HG02981 (cell line): ENCODE data around the gene ISYNA1.

Source experiments
- ATAC-seq: cut with Tn5 transposase; IDR thresholded peaks from one replicate; pipeline ENCODE4 v1.9.1; 2021; ENCODE audit warnings: mild to moderate bottlenecking, moderate library complexity; ENCODE audit not compliant: unreplicated experiment

The ISYNA1 gene

GRCh38 chr19:18437491-18438330 lies at the start of gene ISYNA1:
Gene ISYNA1, minus strand, starts transcription at chr19:18438133. Its CDS starts 154 bp downstream, at chr19:18437979.
- ATAC-seq, result no peak

DNA sequence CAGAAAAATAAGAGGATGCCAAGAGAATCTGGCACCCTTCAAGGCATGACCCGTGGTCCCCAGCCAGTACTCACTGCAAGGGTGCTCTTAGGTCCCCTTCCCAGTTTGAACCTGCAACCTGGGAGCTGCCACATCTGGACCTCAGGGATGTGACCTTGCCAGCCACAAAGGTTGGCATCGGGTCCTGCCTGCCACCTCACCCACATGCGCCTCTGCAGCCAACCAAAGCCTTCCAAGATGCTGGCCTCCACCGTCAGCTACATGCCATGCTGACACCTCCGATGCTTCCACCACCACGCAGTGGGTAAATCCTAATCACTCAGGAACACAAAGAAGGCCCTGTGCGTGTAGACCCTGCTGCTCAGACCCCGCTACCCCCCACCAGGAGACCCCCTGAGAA lies 48.8 kb upstream of the ISYNA1 start:
- no peak for ATAC-seq

GRCh38 chr19:18484992-18485391 lies 47.1 kb upstream of the ISYNA1 start:
- no peak for ATAC-seq

DNA sequence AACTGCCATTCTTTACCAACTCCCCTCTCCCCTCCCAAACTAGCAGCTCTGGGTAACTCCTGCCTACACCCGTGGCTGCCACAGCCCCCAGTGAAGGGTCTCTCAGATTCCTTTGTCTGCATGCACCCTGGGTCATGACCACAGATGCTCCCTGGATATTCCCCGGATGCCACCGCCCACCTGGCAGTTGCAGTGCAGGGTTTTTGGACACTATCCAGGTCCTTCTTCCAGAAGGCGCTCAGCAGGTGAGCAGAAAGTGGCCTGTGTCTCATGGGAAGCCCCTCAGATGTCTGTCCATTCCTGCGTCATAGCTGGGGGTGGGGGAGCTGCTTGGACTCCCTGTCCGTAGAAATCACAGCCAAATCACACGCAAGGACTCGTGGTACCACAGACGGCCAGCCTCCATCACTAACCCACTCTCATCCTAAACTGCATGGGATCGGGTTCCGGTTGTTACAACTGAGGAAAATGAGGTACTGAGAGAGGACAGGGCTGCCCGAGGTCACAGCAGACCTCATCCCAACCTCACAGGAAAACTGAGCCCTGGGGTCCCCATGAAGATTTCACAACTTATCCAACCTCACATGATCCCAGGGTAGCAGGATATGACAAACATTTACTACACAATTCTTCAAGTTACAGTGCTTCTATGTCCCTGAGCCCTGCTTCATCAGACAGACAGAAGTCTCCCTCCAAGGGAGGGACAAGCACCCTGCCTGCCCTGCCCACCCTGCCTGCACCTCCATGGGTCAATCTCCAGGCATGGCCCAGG lies 45.4 kb upstream of the ISYNA1 start:
- ATAC-seq, result no peak

- no peak for ATAC-seq
Measured at GRCh38 chr19:18481505-18482222, 43.7 kb upstream of the ISYNA1 start.

DNA sequence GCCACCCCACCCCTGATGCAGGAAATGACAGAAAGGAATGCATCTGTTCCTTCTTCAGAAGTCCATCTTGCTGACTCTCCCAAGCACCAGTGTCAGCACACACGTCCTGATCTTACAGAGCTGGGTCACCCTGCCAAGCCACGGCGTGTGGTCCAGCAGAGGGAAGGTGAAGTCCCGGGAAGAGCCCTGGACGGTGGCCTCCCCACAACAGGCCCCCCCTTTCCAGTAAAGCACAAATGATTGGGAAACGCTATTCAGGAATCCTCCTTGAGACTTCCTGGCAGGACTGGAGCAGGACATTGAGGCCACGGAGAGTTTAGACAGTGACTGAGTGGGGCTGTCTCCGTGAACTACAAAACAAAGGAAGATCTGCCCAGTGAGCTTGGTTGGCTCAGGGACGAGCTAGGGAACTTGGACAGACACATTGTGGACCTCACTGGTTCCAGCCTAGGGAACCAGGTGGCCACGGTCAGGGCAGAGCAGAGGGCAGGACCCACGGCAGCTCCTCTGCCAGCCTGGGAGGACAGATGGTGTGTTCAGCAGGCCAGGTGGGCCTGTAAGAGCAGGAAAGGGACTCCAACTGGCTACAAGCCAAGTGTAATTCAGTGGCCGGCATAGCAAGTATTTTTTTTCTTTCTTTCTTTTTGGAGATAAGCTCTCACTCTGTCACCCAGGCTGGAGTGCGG lies 42.2 kb upstream of the ISYNA1 start:
- ATAC-seq, result no peak

DNA sequence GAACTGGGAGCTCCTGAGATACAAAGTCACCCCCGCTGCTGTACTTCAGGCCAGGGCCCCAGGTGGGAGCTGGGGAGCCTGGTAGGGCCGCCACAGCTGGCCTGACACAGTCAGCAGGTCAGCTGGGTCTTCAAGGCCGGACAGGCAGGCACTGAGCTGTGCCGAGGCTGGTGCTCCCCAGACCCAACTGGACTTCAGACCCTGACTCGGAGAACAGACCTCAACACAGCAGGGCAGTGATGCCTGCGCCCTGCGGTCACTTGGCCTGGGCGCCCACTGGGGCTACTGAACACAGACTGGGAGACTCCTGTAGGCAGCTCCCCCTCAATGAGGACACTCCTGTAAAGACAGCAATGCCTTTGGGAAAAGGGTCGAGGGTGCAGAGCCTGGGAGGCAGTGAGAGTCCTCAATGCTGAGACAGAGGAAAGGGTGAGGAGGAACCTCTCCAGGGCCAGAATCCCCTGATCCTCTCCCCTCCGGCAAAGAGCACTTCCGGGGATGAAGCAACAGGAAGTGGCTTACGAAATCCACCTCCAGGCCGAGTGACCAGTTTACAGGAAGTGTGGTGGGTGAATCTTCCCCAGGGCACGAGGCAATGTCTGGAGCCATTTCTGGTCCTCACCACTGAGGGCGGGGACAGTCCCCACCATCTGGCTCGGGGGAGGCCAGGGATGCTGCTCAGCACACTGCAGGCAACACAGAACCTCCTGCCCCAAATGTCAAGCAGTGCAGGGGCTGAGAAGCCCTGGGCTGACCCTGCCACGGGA lies 40.8 kb upstream of the ISYNA1 start:
- peak; percentile 78 for ATAC-seq

- ATAC-seq, result no peak
Measured at GRCh38 chr19:18477974-18478373, 40.0 kb upstream of the ISYNA1 start.

GRCh38 chr19:18477042-18477779 lies 39.3 kb upstream of the ISYNA1 start:
- ATAC-seq, result no peak

- ATAC-seq, result no peak
Measured at GRCh38 chr19:18476507-18477041, 38.6 kb upstream of the ISYNA1 start.

GRCh38 chr19:18475762-18476331 lies 37.9 kb upstream of the ISYNA1 start:
- no peak for ATAC-seq

- no peak for ATAC-seq
Measured at GRCh38 chr19:18475004-18475453, 37.1 kb upstream of the ISYNA1 start.

DNA sequence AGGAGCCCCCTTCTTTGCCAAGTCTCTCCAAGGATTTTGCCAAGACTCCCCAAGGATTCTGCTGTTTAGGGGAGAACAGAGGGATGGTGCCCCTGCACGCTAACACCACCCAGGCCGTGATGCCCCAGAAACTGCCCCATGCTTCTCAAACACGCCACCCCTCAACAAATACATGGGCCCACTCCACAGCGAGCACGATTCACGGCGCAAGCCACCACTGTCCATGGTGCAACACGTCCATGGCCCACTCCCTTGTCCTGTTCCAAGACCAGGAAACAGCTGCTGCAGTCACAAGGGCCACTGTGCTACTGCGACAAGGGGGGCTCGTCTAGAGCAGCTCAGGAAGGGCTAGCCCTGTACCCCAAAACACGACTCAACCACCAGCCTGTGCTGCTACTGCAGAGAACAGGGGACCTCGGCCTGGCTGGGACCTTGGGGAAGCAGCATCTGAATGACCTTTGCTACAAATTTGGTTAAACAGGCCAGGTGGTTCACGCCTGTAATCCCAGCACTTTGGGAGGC lies 36.5 kb upstream of the ISYNA1 start:
- no peak for ATAC-seq

- ATAC-seq, result no peak
Measured at GRCh38 chr19:18473706-18474087, 35.8 kb upstream of the ISYNA1 start.

- ATAC-seq, result no peak
Measured at GRCh38 chr19:18473003-18473705, 35.2 kb upstream of the ISYNA1 start.

- no peak for ATAC-seq
Measured at GRCh38 chr19:18470787-18471186, 32.9 kb upstream of the ISYNA1 start.

DNA sequence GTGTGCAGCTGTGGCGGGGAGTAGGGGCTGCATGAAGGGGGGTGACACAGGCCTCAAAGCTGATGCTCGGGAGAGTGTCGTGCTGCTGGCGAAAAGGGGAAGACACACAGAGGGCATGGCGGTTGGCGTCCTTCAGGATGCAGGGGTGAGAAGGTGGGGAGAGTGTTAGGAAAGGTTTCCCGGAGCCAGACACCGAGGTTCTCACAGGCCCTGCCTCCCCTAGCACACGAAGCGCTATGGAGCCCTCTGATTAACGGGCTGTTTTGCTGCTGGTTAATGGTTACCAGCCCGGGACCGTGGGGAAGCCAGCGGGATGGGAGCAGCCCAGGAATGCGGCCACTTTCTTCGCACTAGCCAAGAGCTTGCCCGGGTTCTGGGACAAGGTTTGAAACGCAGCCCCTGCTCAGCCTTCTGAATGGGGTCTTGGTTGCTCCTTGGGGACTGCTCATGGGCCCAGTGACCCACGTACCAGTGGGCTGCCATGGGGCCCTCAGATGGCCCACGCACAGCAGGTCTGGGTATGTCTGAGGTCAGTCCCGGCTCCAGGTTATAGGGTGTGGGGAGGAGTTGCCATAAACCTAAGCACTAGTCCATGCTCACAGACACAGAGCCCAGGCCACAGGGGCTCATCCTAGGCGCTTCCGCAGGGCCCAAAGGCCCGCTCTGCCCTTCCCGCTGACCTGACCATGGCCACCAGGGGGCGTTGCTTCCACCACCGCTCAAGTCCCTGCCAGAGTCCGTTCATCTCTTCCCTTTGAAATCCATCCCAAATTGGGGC lies 31.3 kb upstream of the ISYNA1 start:
- ATAC-seq, result no peak
